Activated T-helper 1 cell treated with anti-CD3 and anti-CD28 coated beads, Interleukin-12 subunit alpha, Interleukin-12 subunit beta, Interleukin-2, Interleukin-4 antibody, amounts not matched to agents 30 ng/mL and 10 ng/mL and 1 ng/mL, durations not matched to agents 14 hours and 24 hours and 36 hours (primary cell): ENCODE data around the gene FMN1. TPM values are rescaled to one million over a fixed set of nuclear protein-coding genes. Genes with fewer than 3 reads are reported as not detected.

Experiments
- DNase-seq: peaks from one replicate; pipeline ENCODE4 v3.0.0; 2021; ENCODE audit warnings: low spot score
- H3K27ac Mint-ChIP-seq: one replicate; pipeline ENCODE4 v1.8.0; 2021; ENCODE audit warnings: mild to moderate bottlenecking, mixed read lengths
- H3K27me3 Mint-ChIP-seq: one replicate; pipeline ENCODE4 v1.8.0; 2022; ENCODE audit warnings: mild to moderate bottlenecking, moderate library complexity, mixed read lengths; ENCODE audit not compliant: insufficient read depth
- H3K36me3 Mint-ChIP-seq: one replicate; pipeline ENCODE4 v1.8.0; 2021; ENCODE audit warnings: low read depth, mixed read lengths
- H3K4me1 Mint-ChIP-seq: one replicate; pipeline ENCODE4 v1.8.0; 2021; ENCODE audit warnings: low read depth, mixed read lengths
- H3K4me3 Mint-ChIP-seq: one replicate; pipeline ENCODE4 v1.8.0; 2021; ENCODE audit warnings: mild to moderate bottlenecking, moderate library complexity, mixed read lengths
- H3K9me3 Mint-ChIP-seq: one replicate; pipeline ENCODE4 v1.8.0; 2021; ENCODE audit warnings: mixed read lengths
- intact Hi-C: fragments of 100-400 bp; cut with micrococcal nuclease; formaldehyde crosslinking; loops from one replicate; pipeline ENCODE4 v1.15.1; 2024
- total RNA-seq: library from RNA; stranded (reverse); gene quantifications from 2 replicates; pipeline ENCODE4 v1.2.3, GENCODE V29; 2022

The FMN1 gene
- total RNA-seq, 1 donor from 2014 or later: 0.03 TPM

GRCh38 chr15:32823750-32824149 is 370.8 kb downstream of the FMN1 start:
- Mint-ChIP-seq H3K4me1 (no peaks in the 10 kb centered on the region), H3K4me3 (no peak overlapping the region), H3K9me3 (no peaks in the 10 kb centered on the region), H3K27me3 (no peaks in the 10 kb centered on the region), H3K36me3 (no peaks in the 10 kb centered on the region), H3K27ac (no peak overlapping the region)
- no peak for DNase-seq
- intact Hi-C loops: no loop called here

- Mint-ChIP-seq H3K27ac (no peak overlapping the region), H3K4me1 (no peaks in the 10 kb centered on the region), H3K27me3 (no peaks in the 10 kb centered on the region), H3K36me3 (no peaks in the 10 kb centered on the region), H3K4me3 (no peak overlapping the region), H3K9me3 (no peaks in the 10 kb centered on the region)
- no peak for DNase-seq
- intact Hi-C loops: no loop called here
These were observed 371.8 kb downstream of the FMN1 start for GRCh38 chr15:32822739-32823138.

GRCh38 chr15:32819448-32819847 is 375.1 kb downstream of the FMN1 start:
- intact Hi-C loops: no loop called here
- no peaks in the 10 kb centered on the region for H3K36me3 Mint-ChIP-seq

GRCh38 chr15:32818758-32819447 is 375.6 kb downstream of the FMN1 start:
- Mint-ChIP-seq H3K9me3 (no peaks in the 10 kb centered on the region), H3K27me3 (peaks cover 3% of the 10 kb centered on the region), H3K4me3 (no peak overlapping the region), H3K36me3 (no peaks in the 10 kb centered on the region), H3K4me1 (no peaks in the 10 kb centered on the region), H3K27ac (no peak overlapping the region)
- no peak for DNase-seq
- intact Hi-C loops: no loop called here

More at GRCh38 chr15:32819448-32819847, 375.1 kb downstream of the FMN1 start:
- no peak for DNase-seq
- peaks cover 3% of the 10 kb centered on the region for H3K27me3 Mint-ChIP-seq
- no peaks in the 10 kb centered on the region for H3K9me3 Mint-ChIP-seq
- no peak overlapping the region for H3K4me3 Mint-ChIP-seq
- no peaks in the 10 kb centered on the region for H3K4me1 Mint-ChIP-seq
- no peak overlapping the region for H3K27ac Mint-ChIP-seq

- Mint-ChIP-seq H3K36me3 (no peaks in the 10 kb centered on the region), H3K4me1 (no peaks in the 10 kb centered on the region), H3K9me3 (no peaks in the 10 kb centered on the region), H3K27ac (no peak overlapping the region), H3K27me3 (peaks cover 8% of the 10 kb centered on the region), H3K4me3 (no peak overlapping the region)
- DNase-seq: no peak
- intact Hi-C loops: no loop called here
These were observed 376.9 kb downstream of the FMN1 start for GRCh38 chr15:32817577-32817976.

GRCh38 chr15:32807331-32807730 is 387.2 kb downstream of the FMN1 start:
- H3K27ac Mint-ChIP-seq: no peak overlapping the region
- no peak for DNase-seq
- H3K4me1 Mint-ChIP-seq: no peaks in the 10 kb centered on the region
- H3K27me3 Mint-ChIP-seq: peaks cover 6% of the 10 kb centered on the region
- no peak overlapping the region for H3K4me3 Mint-ChIP-seq
- peaks cover 7% of the 10 kb centered on the region for H3K9me3 Mint-ChIP-seq
- H3K36me3 Mint-ChIP-seq: no peaks in the 10 kb centered on the region
- intact Hi-C loops: no loop called here

GRCh38 chr15:32803631-32804030 is 390.9 kb downstream of the FMN1 start:
- no peak for DNase-seq
- H3K36me3 Mint-ChIP-seq: no peaks in the 10 kb centered on the region
- H3K4me1 Mint-ChIP-seq: no peaks in the 10 kb centered on the region
- H3K27ac Mint-ChIP-seq: no peak overlapping the region
- H3K9me3 Mint-ChIP-seq: peaks cover 7% of the 10 kb centered on the region
- intact Hi-C loops: no loop called here
- H3K27me3 Mint-ChIP-seq: peaks cover 11% of the 10 kb centered on the region
- no peak overlapping the region for H3K4me3 Mint-ChIP-seq

GRCh38 chr15:32802286-32802936 is 392.1 kb downstream of the FMN1 start:
- no peak overlapping the region for H3K27ac Mint-ChIP-seq
- no peak for DNase-seq
- intact Hi-C loops: no loop called here
- no peaks in the 10 kb centered on the region for H3K4me1 Mint-ChIP-seq
- H3K36me3 Mint-ChIP-seq: no peaks in the 10 kb centered on the region
- H3K4me3 Mint-ChIP-seq: no peak overlapping the region
- peaks cover 14% of the 10 kb centered on the region for H3K27me3 Mint-ChIP-seq
- H3K9me3 Mint-ChIP-seq: peaks cover 7% of the 10 kb centered on the region

- no peaks in the 10 kb centered on the region for H3K4me1 Mint-ChIP-seq
- DNase-seq: no peak
- H3K27me3 Mint-ChIP-seq: peaks cover 8% of the 10 kb centered on the region
- H3K9me3 Mint-ChIP-seq: peaks cover 7% of the 10 kb centered on the region
- intact Hi-C loops: no loop called here
- H3K4me3 Mint-ChIP-seq: no peak overlapping the region
- H3K36me3 Mint-ChIP-seq: no peaks in the 10 kb centered on the region
- H3K27ac Mint-ChIP-seq: no peak overlapping the region
These were observed 394.5 kb downstream of the FMN1 start for GRCh38 chr15:32799936-32800535.

- intact Hi-C loops: no loop called here
- H3K27me3 Mint-ChIP-seq: peaks cover 9% of the 10 kb centered on the region
- DNase-seq: no peak
- H3K9me3 Mint-ChIP-seq: no peaks in the 10 kb centered on the region
- H3K27ac Mint-ChIP-seq: no peak overlapping the region
- H3K4me3 Mint-ChIP-seq: no peak overlapping the region
- H3K36me3 Mint-ChIP-seq: no peaks in the 10 kb centered on the region
- no peaks in the 10 kb centered on the region for H3K4me1 Mint-ChIP-seq
These were observed 397.7 kb downstream of the FMN1 start for GRCh38 chr15:32796856-32797255.

GRCh38 chr15:32794973-32795372 is 399.5 kb downstream of the FMN1 start:
- Mint-ChIP-seq H3K4me1 (no peaks in the 10 kb centered on the region), H3K27ac (no peak overlapping the region), H3K4me3 (no peak overlapping the region), H3K36me3 (no peaks in the 10 kb centered on the region), H3K27me3 (peaks cover 6% of the 10 kb centered on the region), H3K9me3 (no peaks in the 10 kb centered on the region)
- intact Hi-C loops: no loop called here
- no peak for DNase-seq

GRCh38 chr15:32792436-32792835 is 402.1 kb downstream of the FMN1 start:
- no peaks in the 10 kb centered on the region for H3K9me3 Mint-ChIP-seq
- no peak overlapping the region for H3K4me3 Mint-ChIP-seq
- DNase-seq: no peak

GRCh38 chr15:32790352-32790999 is 404.0 kb downstream of the FMN1 start:
- intact Hi-C loops: no loop called here
- peaks cover 7% of the 10 kb centered on the region for H3K27me3 Mint-ChIP-seq
- H3K4me1 Mint-ChIP-seq: no peaks in the 10 kb centered on the region
- no peaks in the 10 kb centered on the region for H3K36me3 Mint-ChIP-seq
- H3K4me3 Mint-ChIP-seq: no peak overlapping the region
- no peak overlapping the region for H3K27ac Mint-ChIP-seq
- H3K9me3 Mint-ChIP-seq: no peaks in the 10 kb centered on the region
- DNase-seq: no peak

More at GRCh38 chr15:32792436-32792835, 402.1 kb downstream of the FMN1 start:
- intact Hi-C loops: no loop called here
- Mint-ChIP-seq H3K4me1 (no peaks in the 10 kb centered on the region), H3K27me3 (peaks cover 5% of the 10 kb centered on the region), H3K36me3 (no peaks in the 10 kb centered on the region), H3K27ac (no peak overlapping the region)
